Transverse colon (tissue), 4 donors: ENCODE results near the gene FAM187B. TPM values are rescaled to one million over a fixed set of nuclear protein-coding genes. Genes with fewer than 3 reads are reported as not detected.
A peak's percentile ranks its signal among the peaks of the same experiment; 100 is the strongest.

Experiments
- DNase-seq: peaks from one replicate; pipeline ENCODE4 v3.0.0-alpha.2; 2019
- H3K27ac ChIP-seq, 4 donors: fragments of 200-600 bp; sonication (generic); 2 replicates each; pipeline ENCODE4 v1.5.1; 2016 to 2018; ENCODE audit warnings: inconsistent platforms in 4 of 4
- H3K27me3 ChIP-seq: fragments of 200-600 bp; sonication (generic); 2 replicates; pipeline ENCODE4 v1.5.1; 2017; ENCODE audit warnings: inconsistent platforms
- H3K36me3 ChIP-seq, 4 donors: fragments of 200-600 bp; sonication (generic); 2 replicates each; pipeline ENCODE4 v1.5.1; 2017 to 2019; ENCODE audit warnings: inconsistent platforms in 4 of 4
- H3K4me1 ChIP-seq, 4 donors: fragments of 200-600 bp; sonication (generic); 2 replicates each; pipeline ENCODE4 v1.5.1; 2017 to 2020; ENCODE audit warnings: inconsistent platforms in 4 of 4
- H3K4me3 ChIP-seq, 4 donors: fragments of 200-600 bp; sonication (generic); 1 replicate in 1 of 4; 2 replicates in 3 of 4; pipeline versions ENCODE4 v1.5.1 to v1.6.1; 2017 to 2019; ENCODE audit warnings: inconsistent platforms in 4 of 4
- H3K9me3 ChIP-seq, 2 donors: fragments of 200-600 bp; sonication (generic); 2 replicates each; pipeline ENCODE4 v1.5.1; 2017 to 2019; ENCODE audit warnings: inconsistent platforms in 2 of 2
- CTCF ChIP-seq, 5 experiments: fragments of 200-600 bp in 3 of 5; fragments of 450-650 bp in 2 of 5; sonication (generic) in 3 of 5; IDR thresholded peaks; 1 replicate in 2 of 5; 2 replicates in 3 of 5; pipeline ENCODE4 v1.5.1; 2016 to 2017; ENCODE audit warnings: antibody characterized with exemption in 5 of 5, inconsistent platforms in 3 of 5, mild to moderate bottlenecking in 2 of 5, moderate library complexity in 1 of 5
- EP300 ChIP-seq: sonication (generic); formaldehyde crosslinking; IDR thresholded peaks from one replicate; pipeline ENCODE4 v1.6.1; 2017; ENCODE audit warnings: antibody characterized with exemption, low read depth
- POLR2A ChIP-seq: fragments of 450-650 bp; IDR thresholded peaks from one replicate; pipeline ENCODE4 v1.6.1; 2016; ENCODE audit warnings: antibody characterized with exemption, mild to moderate bottlenecking, moderate library complexity
- POLR2AphosphoS5 ChIP-seq, 3 donors: sonication (generic); formaldehyde crosslinking; IDR thresholded peaks; one replicate each; pipeline ENCODE4 v1.6.1; 2016; ENCODE audit warnings: antibody characterized with exemption in 3 of 3
- WGBS, 2 donors: methylation state at CpG; one replicate each; pipeline ENCODE4 v1.1.5; 2018; ENCODE audit warnings: low coverage in 1 of 2; 5-methylcytosine and 5-hydroxymethylcytosine counted together
- in situ Hi-C, 4 donors: fragments of 200-750 bp; cut with MboI; loops; one replicate each; pipeline versions ENCODE4 v1.15.0 to v1.15.1; 2017; ENCODE audit warnings: low sequenced_read_pairs in 3 of 4, low pct_ligation_motif_present in 1 of 4, low pct_unique_long_range_greater_than_20kb in 1 of 4
- intact Hi-C: fragments of 100-400 bp; cut with DNase I; formaldehyde crosslinking; loops from one replicate; pipeline ENCODE4 v1.15.1; 2023; ENCODE audit warnings: low total_unique reads
- total RNA-seq, 4 donors: library from RNA; depleted of rRNA; stranded (reverse); fragments of >200 nt; gene quantifications; one replicate each; pipeline ENCODE4 v1.1.0, GENCODE V29; 2016

Gene FAM187B
- total RNA-seq, 4 donors from 2014 or later, result not detected

DNA sequence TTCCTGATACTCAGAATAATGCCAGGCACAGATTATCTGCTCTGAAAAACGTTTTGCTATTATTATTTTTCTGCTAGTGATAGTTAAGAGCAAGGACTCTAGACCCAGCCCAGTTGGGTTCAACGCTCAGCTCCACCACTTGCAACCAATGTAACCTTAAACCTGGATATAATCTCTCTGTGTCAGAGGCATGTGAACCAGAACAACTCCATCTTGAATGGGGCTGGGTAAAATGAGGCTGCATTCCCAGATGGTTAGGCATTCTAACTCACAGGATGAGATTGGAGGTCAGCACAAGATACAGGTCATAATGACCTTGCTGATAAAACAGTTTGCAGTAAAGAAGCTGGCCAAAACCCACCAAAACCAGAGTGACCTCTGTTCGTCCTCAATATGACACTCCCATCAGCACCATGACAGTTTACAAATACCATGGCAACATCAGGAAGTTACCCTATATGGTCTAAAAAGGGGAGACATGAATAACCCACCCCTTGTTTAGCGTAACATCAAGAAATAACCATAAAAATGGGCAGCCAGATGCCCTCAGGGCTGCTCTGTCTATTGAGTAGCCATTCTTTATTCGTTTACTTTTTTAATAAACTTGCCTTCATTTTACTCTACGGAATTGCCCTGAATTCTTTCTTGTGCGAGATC is 13.6 kb downstream of the FAM187B start:
- 61 to 75% methylated on average over 4 to 7 of the region's 7 CpGs for WGBS, 2 donors
- intact Hi-C loops, result no loop called here

GRCh38 chr19:35213663-35214632 is 14.6 kb downstream of the FAM187B start:
- Histone ChIP-seq H3K27ac (peak overlapping the region; percentile 71 to 81 (median 75)), H3K27me3 (no peaks in the 10 kb centered on the region), H3K4me1 (peaks cover 8 to 34% (median 12%) of the 10 kb centered on the region in 4 donors), H3K36me3 (no peaks in the 10 kb centered on the region), H3K9me3 (no peaks in the 10 kb centered on the region), H3K4me3 (no peak overlapping the region)
- TF ChIP-seq EP300, result peak; percentile 73
- TF ChIP-seq POLR2AphosphoS5 (IDR thresholded peaks at IDR 0.05), result peak; percentile 21 to 78 (median 72)
- no peak for TF ChIP-seq POLR2A
- no peak for TF ChIP-seq CTCF (IDR thresholded peaks at IDR 0.05)
- in situ Hi-C loops (no loop called here), intact Hi-C loops (no loop called here)
- DNase-seq, result peak; percentile 84
- 0 to 32% methylated on average over 1 to 21 of the region's 21 CpGs for WGBS, 2 donors

More for the DNA sequence above, 13.6 kb downstream of the FAM187B start:
- H3K4me3 ChIP-seq, result no peak overlapping the region
- no peaks in the 10 kb centered on the region for H3K27me3 ChIP-seq
- H3K9me3 ChIP-seq, result no peaks in the 10 kb centered on the region
- H3K36me3 ChIP-seq, result no peaks in the 10 kb centered on the region
- no peak for DNase-seq
- peak overlapping the region in 3 of 4 donors; percentile 71 to 81 (median 76) for H3K27ac ChIP-seq
- H3K4me1 ChIP-seq, result peaks cover 8 to 34% (median 12%) of the 10 kb centered on the region in 4 donors
- in situ Hi-C loops, result no loop called here
- no peak for TF ChIP-seq CTCF (IDR thresholded peaks at IDR 0.05)
- no peak for TF ChIP-seq EP300
- TF ChIP-seq POLR2AphosphoS5 (IDR thresholded peaks at IDR 0.05), result no peak
- no peak for TF ChIP-seq POLR2A

DNA sequence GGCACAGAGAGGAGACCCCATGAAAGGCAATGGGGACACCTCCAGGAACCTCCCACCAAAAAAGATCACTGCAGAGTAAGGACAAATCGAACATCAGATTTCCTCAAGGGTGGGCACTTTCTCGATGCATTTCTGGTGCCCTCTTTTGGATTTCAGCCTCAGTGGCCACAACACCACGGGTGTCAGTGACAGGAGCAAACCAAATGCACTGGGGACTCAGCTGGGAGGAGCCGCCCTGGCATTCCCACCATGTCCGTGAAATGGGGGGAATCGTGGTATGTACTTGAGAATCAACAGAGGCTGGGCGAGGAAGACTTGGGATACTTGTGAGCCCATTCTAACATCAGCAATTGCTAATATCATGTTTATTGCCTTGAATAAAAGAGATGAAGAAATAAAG is 16.3 kb downstream of the FAM187B start:
- Histone ChIP-seq H3K36me3 (no peaks in the 10 kb centered on the region), H3K4me3 (no peak overlapping the region), H3K4me1 (peaks cover 8 to 34% (median 12%) of the 10 kb centered on the region in 4 donors), H3K9me3 (no peaks in the 10 kb centered on the region), H3K27ac (peak overlapping the region; percentile 71 to 81 (median 75)), H3K27me3 (no peaks in the 10 kb centered on the region)
- TF ChIP-seq POLR2AphosphoS5 (IDR thresholded peaks at IDR 0.05) (no peak), EP300 (no peak), CTCF (IDR thresholded peaks at IDR 0.05) (no peak), POLR2A (no peak)
- WGBS, 2 donors, result 63 to 70% methylated on average over 2 to 7 of the region's 7 CpGs
- intact Hi-C loops, result no loop called here
- in situ Hi-C loops, result no loop called here
- no peak for DNase-seq

GRCh38 chr19:35211545-35212230 is 16.9 kb downstream of the FAM187B start:
- peak; percentile 70 for DNase-seq
- Histone ChIP-seq H3K4me1 (peaks cover 8 to 37% (median 12%) of the 10 kb centered on the region in 4 donors), H3K27me3 (no peaks in the 10 kb centered on the region), H3K36me3 (no peaks in the 10 kb centered on the region), H3K4me3 (no peak overlapping the region), H3K27ac (peak overlapping the region; percentile 71 to 81 (median 75)), H3K9me3 (no peaks in the 10 kb centered on the region)
- intact Hi-C loops, result no loop called here
- TF ChIP-seq POLR2AphosphoS5 (IDR thresholded peaks at IDR 0.05) (peak in 2 of 3 donors; percentile 28 to 44), EP300 (no peak)
- in situ Hi-C loops, result no loop called here
- WGBS, 2 donors, result 65% methylated on average over 7 of the region's 7 CpGs; no CpG with 5 or more reads in 1 of the 2 donors
